ENCODE results near the gene CDHR3.

CDHR3 gene

GRCh38 chr7:105996860-105997737, 34.0 kb downstream of the CDHR3 start:
- Histone ChIP-seq H3K4me1 (ENCODE audit: low read depth, poor library complexity, severe bottlenecking) (no peaks in the 10 kb centered on the region), H3K27me3 (ENCODE audit: insufficient read depth, low read depth) (no peaks in the 10 kb centered on the region), H3K4me3 (IDR thresholded peaks at IDR 0.05; ENCODE audit: insufficient read depth, low read depth, low read length) (no peak overlapping the region), H3K9ac (no peak overlapping the region), H3K4me2 (no peak overlapping the region), H3K27ac (no peak overlapping the region), H3K79me2 (ENCODE audit: insufficient read depth, low read depth) (no peaks in the 10 kb centered on the region), H3K36me3 (ENCODE audit: insufficient read depth) (no peaks in the 10 kb centered on the region), H2AFZ (ENCODE audit: low read depth) (no peak overlapping the region), H4K20me1 (ENCODE audit: insufficient read depth) (no peaks in the 10 kb centered on the region)
- TF ChIP-seq CTCF (conservative IDR thresholded peaks at IDR 0.05; ENCODE audit: low read depth, low read length), result no peak

GRCh38 chr7:105999256-105999655, 36.2 kb downstream of the CDHR3 start:
- no peak overlapping the region for H3K9ac ChIP-seq

GRCh38 chr7:106001196-106001595, 38.1 kb downstream of the CDHR3 start:
- Histone ChIP-seq H2AFZ (ENCODE audit: low read depth) (no peak overlapping the region), H3K36me3 (ENCODE audit: insufficient read depth) (no peaks in the 10 kb centered on the region), H4K20me1 (ENCODE audit: insufficient read depth) (no peaks in the 10 kb centered on the region), H3K79me2 (ENCODE audit: insufficient read depth, low read depth) (no peaks in the 10 kb centered on the region), H3K27ac (no peak overlapping the region), H3K4me1 (ENCODE audit: low read depth, poor library complexity, severe bottlenecking) (no peaks in the 10 kb centered on the region), H3K4me2 (no peak overlapping the region), H3K9ac (no peak overlapping the region), H3K27me3 (ENCODE audit: insufficient read depth, low read depth) (no peaks in the 10 kb centered on the region), H3K4me3 (IDR thresholded peaks at IDR 0.05; ENCODE audit: insufficient read depth, low read depth, low read length) (no peak overlapping the region)
- TF ChIP-seq CTCF (conservative IDR thresholded peaks at IDR 0.05; ENCODE audit: low read depth, low read length), result no peak

More at GRCh38 chr7:105999256-105999655, 36.2 kb downstream of the CDHR3 start:
- no peak overlapping the region for H3K27ac ChIP-seq
- H3K79me2 ChIP-seq (ENCODE audit: insufficient read depth, low read depth), result no peaks in the 10 kb centered on the region
- H3K27me3 ChIP-seq (ENCODE audit: insufficient read depth, low read depth), result no peaks in the 10 kb centered on the region
- H3K4me2 ChIP-seq, result no peak overlapping the region
- no peak overlapping the region for H2AFZ ChIP-seq (ENCODE audit: low read depth)
- TF ChIP-seq CTCF (conservative IDR thresholded peaks at IDR 0.05; ENCODE audit: low read depth, low read length), result no peak
- H3K4me3 ChIP-seq (IDR thresholded peaks at IDR 0.05; ENCODE audit: insufficient read depth, low read depth, low read length), result no peak overlapping the region
- no peaks in the 10 kb centered on the region for H4K20me1 ChIP-seq (ENCODE audit: insufficient read depth)
- no peaks in the 10 kb centered on the region for H3K4me1 ChIP-seq (ENCODE audit: low read depth, poor library complexity, severe bottlenecking)
- H3K36me3 ChIP-seq (ENCODE audit: insufficient read depth), result no peaks in the 10 kb centered on the region

- Histone ChIP-seq H3K9ac (no peak overlapping the region), H3K36me3 (ENCODE audit: insufficient read depth) (no peaks in the 10 kb centered on the region), H4K20me1 (ENCODE audit: insufficient read depth) (no peaks in the 10 kb centered on the region), H3K27me3 (ENCODE audit: insufficient read depth, low read depth) (no peaks in the 10 kb centered on the region), H3K4me3 (IDR thresholded peaks at IDR 0.05; ENCODE audit: insufficient read depth, low read depth, low read length) (no peak overlapping the region), H2AFZ (ENCODE audit: low read depth) (no peak overlapping the region), H3K4me1 (ENCODE audit: low read depth, poor library complexity, severe bottlenecking) (no peaks in the 10 kb centered on the region), H3K27ac (no peak overlapping the region), H3K79me2 (ENCODE audit: insufficient read depth, low read depth) (no peaks in the 10 kb centered on the region), H3K4me2 (no peak overlapping the region)
- no peak for TF ChIP-seq CTCF (conservative IDR thresholded peaks at IDR 0.05; ENCODE audit: low read depth, low read length)
These were observed 38.8 kb downstream of the CDHR3 start for GRCh38 chr7:106001886-106002285.
